Stomach smooth muscle (tissue), 2 donors: ENCODE measurements around the gene COL6A2.
A peak's percentile ranks its signal among the peaks of the same experiment; 100 is the strongest.

Experiments used
- H3K27ac ChIP-seq: one replicate; pipeline ENCODE4 v1.7.0; 2013; ENCODE audit warnings: mild to moderate bottlenecking, low read length, inconsistent platforms
- H3K27me3 ChIP-seq, 2 donors: one replicate each; pipeline ENCODE4 v1.7.0; 2013; ENCODE audit warnings: low read length in 2 of 2; ENCODE audit not compliant: insufficient read depth in 2 of 2, control insufficient read depth in 1 of 2
- H3K36me3 ChIP-seq, 2 donors: one replicate each; pipeline ENCODE4 v1.7.0; 2013; ENCODE audit warnings: low read length in 2 of 2; ENCODE audit not compliant: control insufficient read depth in 2 of 2, insufficient read depth in 2 of 2
- H3K4me1 ChIP-seq: one replicate; pipeline ENCODE4 v1.7.0; 2013; ENCODE audit warnings: low read length; ENCODE audit not compliant: control insufficient read depth, insufficient read depth
- H3K4me3 ChIP-seq, 2 donors: one replicate each; pipeline ENCODE4 v1.7.0; 2013; ENCODE audit warnings: low read length in 2 of 2
- H3K9ac ChIP-seq, 2 donors: one replicate each; pipeline ENCODE4 v1.7.0; 2013; ENCODE audit warnings: low read length in 2 of 2, mild to moderate bottlenecking in 1 of 2
- H3K9me3 ChIP-seq, 2 donors: one replicate each; pipeline ENCODE4 v1.7.0; 2013; ENCODE audit warnings: low read length in 2 of 2; ENCODE audit not compliant: control insufficient read depth in 2 of 2
- donor health status: healthy.
- donor health status: Pancreatic carcinoma.

COL6A2 gene

GRCh38 chr21:46088189-46088588 lies 9.7 kb upstream of the COL6A2 start:
- Histone ChIP-seq H3K9me3 (no peaks in the 10 kb centered on the region), H3K27me3 (no peaks in the 10 kb centered on the region)

GRCh38 chr21:46089285-46089684 lies 8.6 kb upstream of the COL6A2 start:
- peaks cover 38% of the 10 kb centered on the region for H3K4me1 ChIP-seq
- no peaks in the 10 kb centered on the region for H3K36me3 ChIP-seq
- H3K9me3 ChIP-seq: no peaks in the 10 kb centered on the region
- H3K27ac ChIP-seq: peak overlapping the region; percentile 58
- no peak overlapping the region for H3K4me3 ChIP-seq
- peak overlapping the region in 1 of 2 donors; percentile 19 for H3K9ac ChIP-seq
- H3K27me3 ChIP-seq: no peaks in the 10 kb centered on the region

More at GRCh38 chr21:46088189-46088588, 9.7 kb upstream of the COL6A2 start:
- Histone ChIP-seq H3K4me3 (no peak overlapping the region), H3K4me1 (peaks cover 27% of the 10 kb centered on the region), H3K27ac (no peak overlapping the region), H3K9ac (no peak overlapping the region), H3K36me3 (no peaks in the 10 kb centered on the region)

- Histone ChIP-seq H3K4me1 (peaks cover 53% of the 10 kb centered on the region), H3K27ac (peak overlapping the region; percentile 99), H3K36me3 (no peaks in the 10 kb centered on the region), H3K27me3 (no peaks in the 10 kb centered on the region), H3K4me3 (peak overlapping the region in 1 of 2 donors; percentile 42), H3K9ac (peak overlapping the region; percentile 90 to 93), H3K9me3 (no peaks in the 10 kb centered on the region)
These were observed 6.8 kb upstream of the COL6A2 start for GRCh38 chr21:46091118-46091517.

GRCh38 chr21:46091631-46092025 lies 6.3 kb upstream of the COL6A2 start:
- Histone ChIP-seq H3K9me3 (no peaks in the 10 kb centered on the region), H3K27ac (peak overlapping the region; percentile 99), H3K36me3 (no peaks in the 10 kb centered on the region), H3K27me3 (no peaks in the 10 kb centered on the region), H3K4me1 (peaks cover 58% of the 10 kb centered on the region), H3K9ac (peak overlapping the region; percentile 90 to 93), H3K4me3 (peak overlapping the region; percentile 42 to 71)

GRCh38 chr21:46092026-46092764 lies 5.7 kb upstream of the COL6A2 start:
- no peaks in the 10 kb centered on the region for H3K9me3 ChIP-seq
- H3K27me3 ChIP-seq: no peaks in the 10 kb centered on the region
- H3K4me3 ChIP-seq: peak overlapping the region; percentile 42 to 71
- H3K9ac ChIP-seq: peak overlapping the region; percentile 90 to 93
- H3K27ac ChIP-seq: peak overlapping the region; percentile 99
- no peaks in the 10 kb centered on the region for H3K36me3 ChIP-seq
- H3K4me1 ChIP-seq: peaks cover 64% of the 10 kb centered on the region

GRCh38 chr21:46092811-46093667 lies 4.9 kb upstream of the COL6A2 start:
- Histone ChIP-seq H3K4me1 (peaks cover 68% of the 10 kb centered on the region), H3K27ac (peak overlapping the region; percentile 99), H3K4me3 (peak overlapping the region in 1 of 2 donors; percentile 71), H3K27me3 (no peaks in the 10 kb centered on the region), H3K9ac (peak overlapping the region; percentile 90 to 93), H3K9me3 (no peaks in the 10 kb centered on the region), H3K36me3 (no peaks in the 10 kb centered on the region)

- Histone ChIP-seq H3K36me3 (no peaks in the 10 kb centered on the region), H3K4me1 (peaks cover 68% of the 10 kb centered on the region), H3K9ac (no peak overlapping the region), H3K9me3 (no peaks in the 10 kb centered on the region), H3K27ac (peak overlapping the region; percentile 99), H3K27me3 (no peaks in the 10 kb centered on the region), H3K4me3 (peak overlapping the region in 1 of 2 donors; percentile 8)
These were observed 4.1 kb upstream of the COL6A2 start for GRCh38 chr21:46093668-46094400.

- Histone ChIP-seq H3K4me1 (peaks cover 64% of the 10 kb centered on the region), H3K27me3 (no peaks in the 10 kb centered on the region), H3K9me3 (no peaks in the 10 kb centered on the region), H3K9ac (peak overlapping the region in 1 of 2 donors; percentile 42), H3K4me3 (peak overlapping the region in 1 of 2 donors; percentile 3), H3K36me3 (no peaks in the 10 kb centered on the region), H3K27ac (peak overlapping the region; percentile 99)
These were observed 3.4 kb upstream of the COL6A2 start for GRCh38 chr21:46094401-46095082.

- Histone ChIP-seq H3K4me3 (peak overlapping the region in 1 of 2 donors; percentile 3), H3K4me1 (peaks cover 70% of the 10 kb centered on the region), H3K9ac (no peak overlapping the region), H3K36me3 (no peaks in the 10 kb centered on the region), H3K9me3 (no peaks in the 10 kb centered on the region), H3K27me3 (no peaks in the 10 kb centered on the region), H3K27ac (peak overlapping the region; percentile 99)
These were observed 2.7 kb upstream of the COL6A2 start for GRCh38 chr21:46095083-46095719.
